ENCODE data around the gene MYBBP1A.

MYBBP1A gene

DNA sequence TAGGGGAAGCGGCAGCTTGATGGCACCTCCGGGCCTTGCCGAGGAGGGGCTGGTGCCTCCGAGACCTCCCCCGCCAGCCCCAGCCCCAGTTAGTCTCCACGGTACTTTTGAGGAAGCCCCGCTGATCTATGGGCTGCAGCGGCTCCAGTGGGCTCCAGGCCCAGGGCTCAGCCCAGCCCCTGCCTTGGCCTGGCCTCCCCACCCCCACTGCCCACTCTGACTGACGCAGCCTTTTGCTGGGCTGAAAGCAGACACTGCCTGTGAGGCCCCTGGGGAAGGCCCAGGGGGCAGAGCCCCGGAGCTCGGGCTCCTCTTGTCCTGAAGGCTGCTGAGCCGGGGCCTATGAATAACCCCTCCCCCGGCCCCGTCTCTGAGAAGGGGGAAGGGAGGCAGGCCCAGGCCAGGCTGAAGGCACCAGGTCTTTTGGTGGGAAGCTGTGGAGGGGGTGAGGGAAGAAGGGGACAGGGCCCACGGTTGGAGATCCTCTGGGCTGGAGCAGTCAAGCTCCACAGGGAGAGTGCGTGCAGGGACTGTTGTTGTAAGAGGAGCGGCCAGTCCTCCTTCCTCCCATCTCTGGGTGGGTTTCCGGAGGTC, 21.6 kb upstream of the MYBBP1A start:
- H3K4me3 ChIP-seq (ENCODE audit: low read depth, low read length): no peak overlapping the region
- DNase-seq (ENCODE audit: low read depth): peak; percentile 42
- TF ChIP-seq MYC (IDR thresholded peaks at IDR 0.05; ENCODE audit: low read depth, low read length): no peak

DNA sequence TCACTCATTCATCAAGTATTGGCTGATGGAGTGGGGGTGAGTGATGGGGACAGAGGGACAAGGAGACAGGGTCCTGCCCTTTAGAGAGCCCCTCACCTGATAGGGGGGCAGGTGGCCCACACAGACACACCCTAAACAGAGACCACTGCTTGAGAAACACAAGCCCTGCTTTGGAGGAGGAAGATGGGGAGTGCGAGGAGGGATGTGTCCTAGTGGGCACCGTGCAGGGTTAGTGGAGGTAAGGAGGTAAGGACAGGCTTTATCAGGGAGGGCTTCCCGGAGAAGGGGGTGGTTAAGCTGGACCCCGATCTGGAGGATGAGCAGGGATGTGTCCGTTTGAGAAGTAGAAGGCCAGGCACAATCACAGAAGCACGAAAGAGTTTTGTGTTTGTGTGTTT, 21.0 kb upstream of the MYBBP1A start:
- no peak for DNase-seq (ENCODE audit: low read depth)
- H3K4me3 ChIP-seq (ENCODE audit: low read depth, low read length): no peak overlapping the region
- TF ChIP-seq MAX (IDR thresholded peaks at IDR 0.05; ENCODE audit: low read depth, low read length) (no peak), POLR2A (IDR thresholded peaks at IDR 0.05; ENCODE audit: extremely low read depth, insufficient read length) (no peak), MYC (IDR thresholded peaks at IDR 0.05; ENCODE audit: low read depth, low read length) (no peak)
- TF ChIP-seq, protein P1, sequence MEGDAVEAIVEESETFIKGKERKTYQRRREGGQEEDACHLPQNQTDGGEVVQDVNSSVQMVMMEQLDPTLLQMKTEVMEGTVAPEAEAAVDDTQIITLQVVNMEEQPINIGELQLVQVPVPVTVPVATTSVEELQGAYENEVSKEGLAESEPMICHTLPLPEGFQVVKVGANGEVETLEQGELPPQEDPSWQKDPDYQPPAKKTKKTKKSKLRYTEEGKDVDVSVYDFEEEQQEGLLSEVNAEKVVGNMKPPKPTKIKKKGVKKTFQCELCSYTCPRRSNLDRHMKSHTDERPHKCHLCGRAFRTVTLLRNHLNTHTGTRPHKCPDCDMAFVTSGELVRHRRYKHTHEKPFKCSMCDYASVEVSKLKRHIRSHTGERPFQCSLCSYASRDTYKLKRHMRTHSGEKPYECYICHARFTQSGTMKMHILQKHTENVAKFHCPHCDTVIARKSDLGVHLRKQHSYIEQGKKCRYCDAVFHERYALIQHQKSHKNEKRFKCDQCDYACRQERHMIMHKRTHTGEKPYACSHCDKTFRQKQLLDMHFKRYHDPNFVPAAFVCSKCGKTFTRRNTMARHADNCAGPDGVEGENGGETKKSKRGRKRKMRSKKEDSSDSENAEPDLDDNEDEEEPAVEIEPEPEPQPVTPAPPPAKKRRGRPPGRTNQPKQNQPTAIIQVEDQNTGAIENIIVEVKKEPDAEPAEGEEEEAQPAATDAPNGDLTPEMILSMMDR (IDR thresholded peaks at IDR 0.05; ENCODE audit: low read depth, low read length): no peak

GRCh38 chr17:4574448-4575045, 19.4 kb upstream of the MYBBP1A start:
- H3K4me3 ChIP-seq (ENCODE audit: low read depth, low read length): no peak overlapping the region
- TF ChIP-seq, protein P1 (IDR thresholded peaks at IDR 0.05; ENCODE audit: low read depth, low read length): no peak
- TF ChIP-seq MAX (IDR thresholded peaks at IDR 0.05; ENCODE audit: low read depth, low read length): no peak
- DNase-seq (ENCODE audit: low read depth): no peak

- DNase-seq (ENCODE audit: low read depth): no peak
- no peak overlapping the region for H3K4me3 ChIP-seq (ENCODE audit: low read depth, low read length)
- TF ChIP-seq MYC (IDR thresholded peaks at IDR 0.05; ENCODE audit: low read depth, low read length) (no peak), POLR2A (IDR thresholded peaks at IDR 0.05; ENCODE audit: extremely low read depth, insufficient read length) (no peak), MAX (IDR thresholded peaks at IDR 0.05; ENCODE audit: low read depth, low read length) (no peak)
- TF ChIP-seq, protein P1 (IDR thresholded peaks at IDR 0.05; ENCODE audit: low read depth, low read length): no peak
These were observed 18.5 kb upstream of the MYBBP1A start for GRCh38 chr17:4573669-4574068.

GRCh38 chr17:4573115-4573514, 17.9 kb upstream of the MYBBP1A start:
- no peak overlapping the region for H3K4me3 ChIP-seq (ENCODE audit: low read depth, low read length)
- no peak for DNase-seq (ENCODE audit: low read depth)
- TF ChIP-seq MYC (IDR thresholded peaks at IDR 0.05; ENCODE audit: low read depth, low read length) (no peak), POLR2A (IDR thresholded peaks at IDR 0.05; ENCODE audit: extremely low read depth, insufficient read length) (no peak), MAX (IDR thresholded peaks at IDR 0.05; ENCODE audit: low read depth, low read length) (no peak)
- TF ChIP-seq, protein P1 (IDR thresholded peaks at IDR 0.05; ENCODE audit: low read depth, low read length): no peak

GRCh38 chr17:4572131-4572530, 16.9 kb upstream of the MYBBP1A start:
- no peak for TF ChIP-seq POLR2A (IDR thresholded peaks at IDR 0.05; ENCODE audit: extremely low read depth, insufficient read length)
- DNase-seq (ENCODE audit: low read depth): no peak
- H3K4me3 ChIP-seq (ENCODE audit: low read depth, low read length): no peak overlapping the region

DNA sequence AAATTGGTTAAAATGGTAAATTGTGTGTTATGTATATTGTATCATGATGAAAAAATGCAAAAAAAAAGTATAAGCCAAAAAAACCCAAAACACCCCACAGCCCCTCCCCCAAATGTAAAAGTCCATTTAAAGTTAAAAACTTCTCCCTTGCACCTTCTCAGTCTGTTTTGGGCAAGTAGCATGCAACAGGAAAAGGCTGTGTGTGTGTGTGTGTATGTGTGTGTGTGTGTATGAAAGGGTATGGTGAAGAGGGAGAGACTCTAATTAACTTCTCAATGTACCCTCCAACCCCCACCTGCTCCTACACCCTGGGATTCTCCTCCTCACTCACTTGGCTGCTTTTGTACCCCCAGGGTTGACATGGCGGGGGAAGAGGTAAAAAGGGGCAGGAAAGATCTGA, 14.4 kb upstream of the MYBBP1A start:
- no peak overlapping the region for H3K4me3 ChIP-seq (ENCODE audit: low read depth, low read length)
- no peak for DNase-seq (ENCODE audit: low read depth)
- TF ChIP-seq, protein P1 (IDR thresholded peaks at IDR 0.05; ENCODE audit: low read depth, low read length): no peak
- TF ChIP-seq POLR2A (IDR thresholded peaks at IDR 0.05; ENCODE audit: extremely low read depth, insufficient read length): no peak
- TF ChIP-seq MYC (IDR thresholded peaks at IDR 0.05; ENCODE audit: low read depth, low read length): no peak
- TF ChIP-seq MAX (IDR thresholded peaks at IDR 0.05; ENCODE audit: low read depth, low read length): no peak

Data from NB4 (cell line).